Spleen (tissue), 7 donors: Measurements from ENCODE around the gene PRRX2.

ENCODE experiments used
- POLR2A ChIP-seq, 3 donors: fragments of 450-650 bp; IDR thresholded peaks; one replicate each; pipeline ENCODE4 v1.5.1; 2017; ENCODE audit warnings: antibody characterized with exemption in 3 of 3, mild to moderate bottlenecking in 1 of 3
- TF ChIP-seq, protein P1 (sequence below), 11 experiments: fragments of 200-600 bp in 7 of 11; fragments of 450-650 bp in 4 of 11; sonication (generic) in 4 of 11; IDR thresholded peaks in 8 of 11; conservative IDR thresholded peaks in 3 of 11; 1 replicate in 7 of 11; 2 replicates in 4 of 11; pipeline versions ENCODE4 v1.4.0 to v1.8.0; 2016 to 2021; ENCODE audit warnings: antibody characterized with exemption in 11 of 11, inconsistent platforms in 4 of 11, mild to moderate bottlenecking in 1 of 11
- donor health status: DM: no; HTN: no; CAD: no; lungs with moderate emphysema.
- donor health status: DM: no; HTN: no; CAD: no.
- donor health status: DM: no; HTN: no; CAD: no.

DNA sequence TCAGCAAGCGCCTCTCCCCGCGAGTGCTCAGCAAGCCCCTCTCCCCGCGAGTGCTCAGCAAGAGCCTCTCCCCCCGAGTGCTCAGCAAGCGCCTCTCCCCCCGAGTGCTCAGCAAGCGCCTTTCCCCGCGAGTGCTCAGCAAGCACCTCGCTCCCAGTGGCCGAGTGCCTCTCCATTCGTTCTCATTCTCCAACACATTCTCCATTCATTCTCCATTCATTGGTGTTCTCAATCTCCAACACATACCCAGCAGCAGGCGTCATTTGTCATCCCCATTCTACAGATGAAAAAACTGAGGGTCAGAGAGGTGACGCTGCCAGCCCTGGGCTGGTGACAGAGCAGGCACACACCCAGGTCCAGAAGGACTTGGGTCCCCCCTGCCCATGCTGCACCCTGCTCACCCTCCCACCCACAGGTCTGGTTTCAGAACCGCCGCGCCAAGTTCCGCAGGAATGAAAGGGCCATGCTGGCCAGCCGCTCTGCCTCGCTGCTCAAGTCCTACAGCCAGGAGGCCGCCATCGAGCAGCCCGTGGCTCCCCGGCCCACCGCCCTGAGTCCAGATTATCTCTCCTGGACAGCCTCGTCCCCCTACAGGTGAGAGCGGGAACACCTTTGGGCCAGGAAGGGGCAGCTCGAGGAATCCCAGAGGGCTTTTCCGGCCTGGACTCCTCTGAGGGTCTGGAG lies 54.9 kb downstream of the PRRX2 start:
- TF ChIP-seq, protein P1, sequence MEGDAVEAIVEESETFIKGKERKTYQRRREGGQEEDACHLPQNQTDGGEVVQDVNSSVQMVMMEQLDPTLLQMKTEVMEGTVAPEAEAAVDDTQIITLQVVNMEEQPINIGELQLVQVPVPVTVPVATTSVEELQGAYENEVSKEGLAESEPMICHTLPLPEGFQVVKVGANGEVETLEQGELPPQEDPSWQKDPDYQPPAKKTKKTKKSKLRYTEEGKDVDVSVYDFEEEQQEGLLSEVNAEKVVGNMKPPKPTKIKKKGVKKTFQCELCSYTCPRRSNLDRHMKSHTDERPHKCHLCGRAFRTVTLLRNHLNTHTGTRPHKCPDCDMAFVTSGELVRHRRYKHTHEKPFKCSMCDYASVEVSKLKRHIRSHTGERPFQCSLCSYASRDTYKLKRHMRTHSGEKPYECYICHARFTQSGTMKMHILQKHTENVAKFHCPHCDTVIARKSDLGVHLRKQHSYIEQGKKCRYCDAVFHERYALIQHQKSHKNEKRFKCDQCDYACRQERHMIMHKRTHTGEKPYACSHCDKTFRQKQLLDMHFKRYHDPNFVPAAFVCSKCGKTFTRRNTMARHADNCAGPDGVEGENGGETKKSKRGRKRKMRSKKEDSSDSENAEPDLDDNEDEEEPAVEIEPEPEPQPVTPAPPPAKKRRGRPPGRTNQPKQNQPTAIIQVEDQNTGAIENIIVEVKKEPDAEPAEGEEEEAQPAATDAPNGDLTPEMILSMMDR (IDR thresholded peaks at IDR 0.05 in 8 of 11, conservative IDR thresholded peaks at IDR 0.05 in 3 of 11): no peak
- no peak for TF ChIP-seq POLR2A (IDR thresholded peaks at IDR 0.05)
